ENCODE results near the gene ZDHHC8. TPM values are rescaled to one million over a fixed set of nuclear protein-coding genes. Genes with fewer than 3 reads are reported as not detected.

The ZDHHC8 gene
- total RNA-seq, 1 experiment from 2014 or later = 89.3 TPM

MicroRNAs encoded within 50 kb of the gene (microRNA counts, 767-probe panel; counts per million panel counts)
- microRNA hsa-miR-1306-3p = not detected

Small RNAs within 50 kb of the gene (microRNA-seq; reads per million reads assigned to microRNA genes)
- gene MIR6816 (ENCODE audit: borderline number of aligned reads) = not detected

Other genes starting within 250 kb of the ZDHHC8 start
- gene COMT, start 190.0 kb upstream of the ZDHHC8 start, total RNA-seq (2021; ENCODE audit: unreplicated experiment) = 109 TPM
- gene TXNRD2, start 190.0 kb upstream of the ZDHHC8 start, total RNA-seq (2021; ENCODE audit: unreplicated experiment) = 19.7 TPM
- 42.8 TPM for gene ARVCF, start 115.0 kb upstream of the ZDHHC8 start, total RNA-seq (2021; ENCODE audit: unreplicated experiment)
- gene TANGO2, start 110.7 kb upstream of the ZDHHC8 start, total RNA-seq (2021; ENCODE audit: unreplicated experiment) = 17.0 TPM
- 43.8 TPM for gene DGCR8, start 51.6 kb upstream of the ZDHHC8 start, total RNA-seq (2021; ENCODE audit: unreplicated experiment)
- gene RANBP1, start 15.7 kb upstream of the ZDHHC8 start, total RNA-seq (2021; ENCODE audit: unreplicated experiment) = 351 TPM
- 67.3 TPM for gene TRMT2A, start 14.6 kb upstream of the ZDHHC8 start, total RNA-seq (2021; ENCODE audit: unreplicated experiment)
- not detected for gene CCDC188, start 19.3 kb downstream of the ZDHHC8 start, total RNA-seq (2021; ENCODE audit: unreplicated experiment)
- gene RTN4R, start 136.5 kb downstream of the ZDHHC8 start, total RNA-seq (2021; ENCODE audit: unreplicated experiment) = 19.0 TPM
- gene DGCR6L, start 188.3 kb downstream of the ZDHHC8 start, total RNA-seq (2021; ENCODE audit: unreplicated experiment) = 44.9 TPM

Data from HCT116 (cell line).